ENCODE results near the gene SRD5A2.

DNA sequence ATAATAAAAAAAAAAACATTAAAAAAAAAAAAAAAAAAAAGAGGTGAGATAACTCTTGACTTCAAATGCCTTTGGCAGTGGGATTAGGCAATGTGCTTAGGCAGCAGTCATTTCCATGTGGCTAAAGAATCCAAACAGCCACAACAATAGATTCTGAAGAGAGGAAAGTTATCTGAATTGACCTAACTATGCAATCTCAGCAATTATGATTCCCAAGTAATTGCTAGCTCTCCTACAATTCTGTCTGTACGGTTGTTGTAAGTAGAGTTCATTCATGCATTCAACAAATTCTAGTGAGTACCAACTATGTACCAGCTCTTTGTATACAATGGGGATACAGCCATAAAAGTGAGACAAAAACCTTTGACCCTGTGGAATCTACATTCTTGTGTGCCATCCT lies 3.6 kb downstream of the SRD5A2 start:
- TF ChIP-seq CTCF (IDR thresholded peaks at IDR 0.05) = no peak
- no peak for TF ChIP-seq POLR2A (IDR thresholded peaks at IDR 0.05)
